Breast epithelium (tissue), 3 donors: ENCODE results near the gene PLAU.

ENCODE experiments used
- CTCF ChIP-seq, 3 donors: fragments of 450-650 bp; IDR thresholded peaks; one replicate each; pipeline ENCODE4 v1.5.1; 2016 to 2017; ENCODE audit warnings: antibody characterized with exemption in 3 of 3, mild to moderate bottlenecking in 3 of 3, moderate library complexity in 3 of 3
- POLR2A ChIP-seq: fragments of 450-650 bp; IDR thresholded peaks from one replicate; pipeline ENCODE4 v1.6.1; 2016; ENCODE audit warnings: antibody characterized with exemption, mild to moderate bottlenecking, moderate library complexity

- TF ChIP-seq POLR2A, result no peak
- TF ChIP-seq CTCF (IDR thresholded peaks at IDR 0.05), result no peak
These were observed 30.4 kb downstream of the PLAU start for GRCh38 chr10:73941300-73941699.
